ENCODE results near the gene CHD8.

DNA sequence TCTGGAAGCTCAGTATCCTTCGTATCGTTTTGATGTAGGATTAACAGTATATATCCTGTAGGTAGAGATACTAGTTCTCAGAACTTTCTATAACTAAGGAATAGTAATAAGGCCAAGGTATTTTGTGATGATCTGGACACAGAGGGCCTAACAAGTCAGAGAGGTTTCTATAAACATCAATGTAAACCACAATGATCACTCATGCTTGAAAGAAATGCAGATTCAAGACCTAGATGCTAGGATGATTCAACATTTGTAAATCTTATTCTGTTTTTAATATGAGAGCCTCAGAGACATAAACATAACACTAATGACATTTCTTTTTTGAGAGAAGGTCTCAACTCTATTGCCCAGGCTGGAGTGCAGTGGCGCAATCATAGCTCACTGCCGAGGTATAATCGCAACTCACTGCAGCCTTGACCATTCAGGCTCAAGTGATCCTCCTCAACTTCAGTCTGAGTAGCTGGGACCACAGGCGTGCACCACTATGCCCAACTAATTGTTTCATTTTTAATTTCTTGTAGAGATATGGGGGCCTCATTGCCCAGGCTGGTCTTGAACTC, 88.3 kb downstream of the CHD8 start:
- TF ChIP-seq YY1 (IDR thresholded peaks at IDR 0.05; ENCODE audit: insufficient read depth, insufficient read length) = no peak
- TF ChIP-seq SUZ12 (IDR thresholded peaks at IDR 0.05; ENCODE audit: extremely low read depth, insufficient read depth, insufficient read length) = no peak

All from NT2/D1 (cell line).